H1 (cell line): ENCODE data around the gene MLPH. TPM values are rescaled to one million over a fixed set of nuclear protein-coding genes. Genes with fewer than 3 reads are reported as not detected.

ENCODE experiments used
- CTCF ChIA-PET: fragments of 300-600 bp; sonication (Branson Sonifier 250); formaldehyde crosslinking; loops from one replicate; lab custom pipeline; 2021; ENCODE audit not compliant: partially characterized antibody; lab: Charles Lee
- POLR2A ChIA-PET: fragments of 300-600 bp; sonication (Branson Sonifier 250); formaldehyde crosslinking; loops from one replicate; lab custom pipeline; 2021; ENCODE audit warnings: inconsistent platforms; ENCODE audit not compliant: partially characterized antibody; lab: Charles Lee
- DNase-seq, 2 experiments: peaks; one replicate each; pipeline versions ENCODE4 v3.0.0 to v3.0.0-alpha.2; 2010 to 2022; ENCODE audit warnings: low spot score in 2 of 2, low read depth in 1 of 2, mixed read lengths in 1 of 2
- FAIRE-seq: peaks from 2 replicates; lab custom pipeline; 2011; peaks lifted over from hg19 to GRCh38; lab: Jason Lieb, UNC
- H2AFZ ChIP-seq: 2 replicates; pipeline ENCODE4 v1.8.1; 2012; ENCODE audit warnings: low read length, inconsistent platforms
- H2AK5ac ChIP-seq: 2 replicates; pipeline ENCODE4 v1.6.1; 2013; ENCODE audit warnings: low read depth, low read length
- H2BK120ac ChIP-seq: replicated peaks from 2 replicates; pipeline ENCODE3; 2013; ENCODE audit warnings: low read depth, low read length, inconsistent platforms
- H2BK12ac ChIP-seq: 2 replicates; pipeline ENCODE4 v1.6.1; 2013; ENCODE audit warnings: low read depth, low read length
- H2BK15ac ChIP-seq: 2 replicates; pipeline ENCODE4 v1.6.1; 2013; ENCODE audit warnings: low read length
- H2BK20ac ChIP-seq: 2 replicates; pipeline ENCODE4 v1.6.1; 2013; ENCODE audit warnings: low read length
- H2BK5ac ChIP-seq: 2 replicates; pipeline ENCODE4 v1.6.1; 2013; ENCODE audit warnings: low read depth, low read length
- H3K14ac ChIP-seq: 2 replicates; pipeline ENCODE4 v1.6.1; 2013; ENCODE audit warnings: inconsistent platforms; ENCODE audit not compliant: insufficient read length
- H3K18ac ChIP-seq: 2 replicates; pipeline ENCODE4 v1.6.1; 2013; ENCODE audit warnings: low read length; ENCODE audit errors: extremely low read depth
- H3K23ac ChIP-seq: 2 replicates; pipeline ENCODE4 v1.6.1; 2013; ENCODE audit warnings: inconsistent platforms; ENCODE audit not compliant: insufficient read length
- H3K23me2 ChIP-seq: 2 replicates; pipeline ENCODE4 v1.6.1; 2013; ENCODE audit warnings: low read depth, low read length
- H3K27ac ChIP-seq: 2 replicates; pipeline ENCODE4 v1.6.1; 2011; ENCODE audit warnings: low read depth, low read length, inconsistent platforms
- H3K27me3 ChIP-seq, 4 experiments: replicated peaks in 1 of 4; 1 replicate in 1 of 4; 2 replicates in 3 of 4; pipeline versions ENCODE4 v1.6.1 to v1.8.1; 2011 to 2013; ENCODE audit warnings: low read length in 3 of 4, mild to moderate bottlenecking in 3 of 4, inconsistent platforms in 2 of 4, mixed read lengths in 2 of 4, moderate library complexity in 1 of 4; ENCODE audit not compliant: control insufficient read depth in 3 of 4, insufficient read depth in 3 of 4; ENCODE audit errors: extremely low read depth in 1 of 4
- H3K36me3 ChIP-seq, 4 experiments: 2 replicates each; pipeline versions ENCODE4 v1.6.1 to v1.8.1; 2011 to 2013; ENCODE audit warnings: mild to moderate bottlenecking in 4 of 4, low read length in 3 of 4, moderate library complexity in 2 of 4, control low read depth in 1 of 4, inconsistent platforms in 1 of 4; ENCODE audit not compliant: insufficient read depth in 4 of 4, control insufficient read depth in 2 of 4
- H3K4ac ChIP-seq: replicated peaks from 2 replicates; pipeline ENCODE3; 2013; ENCODE audit warnings: low read length, low read depth, mixed read lengths, inconsistent platforms; ENCODE audit not compliant: insufficient read length
- H3K4me1 ChIP-seq, 4 experiments: replicated peaks in 1 of 4; 1 replicate in 1 of 4; 2 replicates in 3 of 4; pipeline versions ENCODE4 v1.6.1 to v1.8.1; 2011 to 2013; ENCODE audit warnings: low read length in 3 of 4, inconsistent platforms in 2 of 4, mixed read lengths in 1 of 4; ENCODE audit not compliant: insufficient read depth in 4 of 4, control insufficient read depth in 3 of 4
- H3K4me2 ChIP-seq, 2 experiments: 2 replicates each; pipeline versions ENCODE4 v1.6.1 to v1.8.1; 2011 to 2013; ENCODE audit warnings: low read depth in 2 of 2, low read length in 2 of 2, control low read depth in 1 of 2, inconsistent platforms in 1 of 2, mild to moderate bottlenecking in 1 of 2; ENCODE audit not compliant: insufficient read depth in 1 of 2
- H3K4me3 ChIP-seq, 4 experiments: fragments of 200-600, 300-600 bp in 1 of 4; sonication (generic), shearing (Covaris generic), sonication (Bioruptor Twin) in 1 of 4; 2 replicates each; pipeline versions ENCODE4 v1.5.1 to v1.8.1; 2011 to 2016; ENCODE audit warnings: low read length in 4 of 4, low read depth in 3 of 4, control low read depth in 2 of 4, inconsistent platforms in 2 of 4, mild to moderate bottlenecking in 2 of 4, mixed read lengths in 1 of 4, moderate library complexity in 1 of 4; ENCODE audit not compliant: insufficient read depth in 2 of 4; ENCODE audit errors: extremely low read depth in 1 of 4
- H3K56ac ChIP-seq: replicated peaks from 2 replicates; pipeline ENCODE3; 2013; ENCODE audit warnings: low read depth, mild to moderate bottlenecking, mixed read lengths, low read length, inconsistent platforms; ENCODE audit not compliant: insufficient read length
- H3K79me1 ChIP-seq: 2 replicates; pipeline ENCODE4 v1.6.1; 2013; ENCODE audit warnings: low read depth, low read length, control low read depth
- H3K79me2 ChIP-seq, 2 experiments: 2 replicates each; pipeline versions ENCODE4 v1.6.1 to v1.8.1; 2012 to 2013; ENCODE audit warnings: low read length in 2 of 2, mild to moderate bottlenecking in 2 of 2, inconsistent platforms in 1 of 2; ENCODE audit not compliant: insufficient read depth in 2 of 2, control insufficient read depth in 1 of 2
- H3K9ac ChIP-seq, 4 experiments: replicated peaks in 1 of 4; 1 replicate in 1 of 4; 2 replicates in 3 of 4; pipeline versions ENCODE4 v1.6.1 to v1.8.1; 2011 to 2013; ENCODE audit warnings: low read depth in 3 of 4, low read length in 3 of 4, control low read depth in 2 of 4, mild to moderate bottlenecking in 2 of 4, moderate library complexity in 2 of 4, inconsistent platforms in 1 of 4; ENCODE audit errors: extremely low read depth in 1 of 4
- H3K9me3 ChIP-seq, 2 experiments: 2 replicates each; pipeline versions ENCODE4 v1.6.1 to v1.8.1; 2012 to 2013; ENCODE audit warnings: mild to moderate bottlenecking in 2 of 2, moderate library complexity in 2 of 2, control low read depth in 1 of 2, inconsistent platforms in 1 of 2, low read depth in 1 of 2, low read length in 1 of 2, mixed read lengths in 1 of 2; ENCODE audit not compliant: insufficient read depth in 2 of 2
- H4K20me1 ChIP-seq, 2 experiments: replicated peaks in 1 of 2; 2 replicates each; pipeline versions ENCODE3 to v1.8.1; 2011 to 2013; ENCODE audit warnings: inconsistent platforms in 2 of 2, low read length in 2 of 2, mild to moderate bottlenecking in 1 of 2; ENCODE audit not compliant: insufficient read depth in 2 of 2, control insufficient read depth in 1 of 2
- H4K5ac ChIP-seq: 2 replicates; pipeline ENCODE4 v1.6.1; 2013; ENCODE audit warnings: low read length, low read depth, mixed read lengths, inconsistent platforms; ENCODE audit not compliant: insufficient read length
- H4K8ac ChIP-seq: 2 replicates; pipeline ENCODE4 v1.8.0; 2013; ENCODE audit warnings: mild to moderate bottlenecking, moderate library complexity, low read length, inconsistent platforms; ENCODE audit not compliant: insufficient read depth; ENCODE audit errors: extremely low read depth
- H4K91ac ChIP-seq: replicated peaks from 2 replicates; pipeline ENCODE3; 2013; ENCODE audit warnings: low read length, mixed read lengths, inconsistent platforms; ENCODE audit not compliant: insufficient read length
- CBX5 ChIP-seq: fragments of 300-800, 300-1000 bp; sonication (generic); IDR thresholded peaks from 2 replicates; pipeline ENCODE4 v1.7.1; 2016; ENCODE audit warnings: antibody characterized with exemption, low read length, low read depth
- CTCF ChIP-seq, 3 experiments: IDR thresholded peaks; 1 replicate in 2 of 3; 2 replicates in 1 of 3; pipeline versions ENCODE4 v1.5.1 to v1.6.1; 2011; ENCODE audit warnings: low read length in 3 of 3, mild to moderate bottlenecking in 3 of 3, inconsistent platforms in 2 of 3, low read depth in 1 of 3, moderate library complexity in 1 of 3; ENCODE audit not compliant: insufficient read depth in 1 of 3; ENCODE audit errors: control extremely low read depth in 1 of 3
- HDAC2 ChIP-seq, 2 experiments: fragments of 300-600 bp in 1 of 2; sonication (generic) in 1 of 2; IDR thresholded peaks; 2 replicates each; pipeline ENCODE4 v1.6.1; 2011 to 2012; ENCODE audit warnings: low read depth in 2 of 2, low read length in 2 of 2, mild to moderate bottlenecking in 2 of 2, moderate library complexity in 2 of 2, borderline replicate concordance in 1 of 2, inconsistent platforms in 1 of 2
- MAX ChIP-seq: IDR thresholded peaks from 2 replicates; pipeline ENCODE4 v1.6.1; 2012; ENCODE audit warnings: inconsistent platforms
- RAD21 ChIP-seq, 2 experiments: IDR thresholded peaks in 1 of 2; conservative IDR thresholded peaks in 1 of 2; 2 replicates each; pipeline ENCODE4 v1.6.1; 2011; ENCODE audit warnings: low read depth in 2 of 2, low read length in 2 of 2, improper control_type of control experiment in 1 of 2, inconsistent platforms in 1 of 2, mild to moderate bottlenecking in 1 of 2, moderate library complexity in 1 of 2
- SRF ChIP-seq: IDR thresholded peaks from 2 replicates; pipeline ENCODE4 v1.6.1; 2011; ENCODE audit warnings: mild to moderate bottlenecking, low read depth, low read length, moderate library complexity
- YY1 ChIP-seq: IDR thresholded peaks from 2 replicates; pipeline ENCODE4 v1.6.1; 2011; ENCODE audit warnings: low read depth, mild to moderate bottlenecking, low read length
- WGBS, 2 experiments: shearing (Covaris generic) in 1 of 2; methylation state at CpG; one replicate each; pipeline versions ENCODE4 v1.1.6 to v1.1.7; 2013 to 2015; ENCODE audit warnings: low lambda C conversion rate in 2 of 2, mixed read lengths in 2 of 2, inconsistent platforms in 1 of 2, low coverage in 1 of 2, missing lambda C conversion rate in 1 of 2; ENCODE audit not compliant: insufficient replicate concordance in 2 of 2, insufficient coverage in 1 of 2, insufficient read length in 1 of 2; ENCODE audit errors: extremely low coverage in 1 of 2, missing lambda C conversion rate in 1 of 2; 5-methylcytosine and 5-hydroxymethylcytosine counted together
- polyA plus RNA-seq, 7 experiments: library from polyadenylated mRNA; depleted of rRNA in 3 of 7; stranded (reverse) in 5 of 7; unstranded in 2 of 7; fragments of >200 nt in 5 of 7; fragments of 200-250 nt in 2 of 7; gene quantifications; 1 replicate in 5 of 7; 2 replicates in 1 of 7; 4 replicates in 1 of 7; pipeline versions ENCODE4 v1.2.1 to v1.2.3, GENCODE V29; 2011 to 2013; ENCODE audit warnings: missing spikeins in 2 of 7, mixed read lengths in 2 of 7
- total RNA-seq: library from RNA; stranded (reverse); fragmentation: NEBNext Ultra II Directional; extraction: Animal tissue kit (Norgen Biotek cat#: 25700); gene quantifications from 2 replicates; pipeline ENCODE4 v1.2.1, GENCODE V29; 2021

The MLPH gene
- total and polyA plus RNA-seq, 2 of the 8 experiments (the other 6 are each of a cell fraction or from before 2014, with no cell fraction given): 12.7 to 17.0 TPM

GRCh38 chr2:237451643-237452469 is 35.2 kb upstream of the MLPH start:
- H3K4me2 ChIP-seq: no peak overlapping the region
- H4K91ac ChIP-seq: peak overlapping the region; percentile 2
- peak overlapping the region; percentile 70 for H2AFZ ChIP-seq
- H3K4me1 ChIP-seq: peaks cover 0 to 6% (median 4%) of the 10 kb centered on the region in 4 experiments; a peak in 4 of 7 replicates
- no peaks in the 10 kb centered on the region for H3K36me3 ChIP-seq
- H3K9me3 ChIP-seq: no peaks in the 10 kb centered on the region; a peak in 1 of 4 replicates
- H2AK5ac ChIP-seq: no peak overlapping the region
- peak overlapping the region; percentile 67 for H2BK15ac ChIP-seq
- H4K20me1 ChIP-seq: no peaks in the 10 kb centered on the region
- H3K14ac ChIP-seq: no peak overlapping the region
- H3K9ac ChIP-seq: no peak overlapping the region
- H3K23me2 ChIP-seq: no peaks in the 10 kb centered on the region
- FAIRE-seq (no peak), DNase-seq (peak in 1 of 2 experiments; percentile 70)
- peak overlapping the region; percentile 38; the same call in 1 of the 2 replicates for H3K18ac ChIP-seq
- peak overlapping the region; percentile 80; the same call in 1 of the 2 replicates for H4K8ac ChIP-seq
- no peak overlapping the region for H2BK12ac ChIP-seq
- H3K27me3 ChIP-seq: peaks cover 0 to 2% (median 0%) of the 10 kb centered on the region in 4 experiments; a peak in 1 of 7 replicates
- no peak overlapping the region for H3K27ac ChIP-seq
- H3K4me3 ChIP-seq: no peak overlapping the region
- H2BK20ac ChIP-seq: peak overlapping the region; percentile 35; the same call in 1 of the 2 replicates
- 67% methylated on average over 20 of the region's 20 CpGs; no CpG with 5 or more reads in 1 of the 2 experiments for WGBS, 2 experiments
- H2BK120ac ChIP-seq: no peak overlapping the region
- H3K23ac ChIP-seq: no peak overlapping the region
- H4K5ac ChIP-seq: no peak overlapping the region
- ChIA-PET POLR2A (interaction anchor here (0.6 to 1.0 kb wide), 4 partner anchors 8 to 330 kb away, joined by 3 read pairs; no protein-coding TSS in a partner anchor), CTCF (interaction anchor here (0.7 to 6.3 kb wide), 28 partner anchors 9 to 359 kb away, joined by 3 to 36 read pairs (median 4); partner anchors contain the start of gene COL6A3)
- no peaks in the 10 kb centered on the region for H3K79me1 ChIP-seq
- no peak overlapping the region for H3K4ac ChIP-seq
- no peak overlapping the region for H3K56ac ChIP-seq
- H2BK5ac ChIP-seq: peak overlapping the region; percentile 45; the same call in 1 of the 2 replicates
- H3K79me2 ChIP-seq: no peaks in the 10 kb centered on the region
- TF ChIP-seq CBX5 (no peak), CTCF (IDR thresholded peaks at IDR 0.05; ENCODE audit: control extremely low read depth in 1 of 3, insufficient read depth in 1 of 3, low read depth in 1 of 3, low read length in 3 of 3) (peak; percentile 62 to 71 (median 63)), HDAC2 (IDR thresholded peaks at IDR 0.05; ENCODE audit: borderline replicate concordance in 1 of 2, low read depth in 2 of 2, low read length in 2 of 2) (no peak), RAD21 (IDR thresholded peaks at IDR 0.05 in 1 of 2, conservative IDR thresholded peaks at IDR 0.05 in 1 of 2; ENCODE audit: low read depth in 2 of 2, low read length in 2 of 2) (peak; percentile 54 to 60), MAX (peak; percentile 72), SRF (no peak), YY1 (no peak)
